Testis (tissue), 2 donors: Measurements from ENCODE around the gene MRTO4.

Experiments used
- POLR2A ChIP-seq: fragments of 450-650 bp; IDR thresholded peaks from one replicate; pipeline ENCODE4 v1.6.1; 2017; ENCODE audit warnings: antibody characterized with exemption, mild to moderate bottlenecking, moderate library complexity
- TF ChIP-seq, protein P1 (sequence below), 3 experiments: fragments of 450-650 bp in 2 of 3; fragments of 200-600 bp in 1 of 3; sonication (generic) in 1 of 3; IDR thresholded peaks; one replicate each; pipeline ENCODE4 v1.5.1; 2016 to 2019; ENCODE audit warnings: antibody characterized with exemption in 3 of 3, mild to moderate bottlenecking in 2 of 3, moderate library complexity in 1 of 3

DNA sequence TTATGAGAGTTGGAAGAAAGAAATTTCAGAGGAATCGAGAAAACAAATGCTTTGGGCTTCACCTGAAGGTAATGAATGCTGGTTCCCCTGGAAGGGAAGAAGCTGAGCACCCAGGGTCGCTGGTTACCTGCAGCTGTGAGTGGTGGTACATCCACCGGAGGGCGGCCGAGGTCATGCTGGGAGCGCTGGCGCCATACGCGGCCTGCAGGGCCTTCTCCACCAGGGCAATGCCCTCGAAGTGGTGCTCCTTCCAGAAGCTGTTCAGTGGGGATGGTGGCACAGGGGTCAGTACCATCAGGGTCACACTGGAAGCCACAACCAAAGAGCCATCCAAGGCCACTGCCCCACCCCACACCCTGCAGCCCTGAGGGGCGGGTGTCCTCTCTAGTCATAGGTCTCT lies 16.8 kb downstream of the MRTO4 start:
- TF ChIP-seq, protein P1, sequence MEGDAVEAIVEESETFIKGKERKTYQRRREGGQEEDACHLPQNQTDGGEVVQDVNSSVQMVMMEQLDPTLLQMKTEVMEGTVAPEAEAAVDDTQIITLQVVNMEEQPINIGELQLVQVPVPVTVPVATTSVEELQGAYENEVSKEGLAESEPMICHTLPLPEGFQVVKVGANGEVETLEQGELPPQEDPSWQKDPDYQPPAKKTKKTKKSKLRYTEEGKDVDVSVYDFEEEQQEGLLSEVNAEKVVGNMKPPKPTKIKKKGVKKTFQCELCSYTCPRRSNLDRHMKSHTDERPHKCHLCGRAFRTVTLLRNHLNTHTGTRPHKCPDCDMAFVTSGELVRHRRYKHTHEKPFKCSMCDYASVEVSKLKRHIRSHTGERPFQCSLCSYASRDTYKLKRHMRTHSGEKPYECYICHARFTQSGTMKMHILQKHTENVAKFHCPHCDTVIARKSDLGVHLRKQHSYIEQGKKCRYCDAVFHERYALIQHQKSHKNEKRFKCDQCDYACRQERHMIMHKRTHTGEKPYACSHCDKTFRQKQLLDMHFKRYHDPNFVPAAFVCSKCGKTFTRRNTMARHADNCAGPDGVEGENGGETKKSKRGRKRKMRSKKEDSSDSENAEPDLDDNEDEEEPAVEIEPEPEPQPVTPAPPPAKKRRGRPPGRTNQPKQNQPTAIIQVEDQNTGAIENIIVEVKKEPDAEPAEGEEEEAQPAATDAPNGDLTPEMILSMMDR (IDR thresholded peaks at IDR 0.05) = no peak
- TF ChIP-seq POLR2A = no peak
